AG10803 (cell line): Measurements from ENCODE around the gene HGF.
A peak's percentile ranks its signal among the peaks of the same experiment; 100 is the strongest.

Source experiments
- DNase-seq: peaks from one replicate; pipeline ENCODE4 v3.0.0; 2010; ENCODE audit warnings: low read depth
- H3K4me3 ChIP-seq: 2 replicates; pipeline ENCODE4 v1.5.1; 2011; ENCODE audit warnings: mild to moderate bottlenecking, low read length, control low read depth
- CTCF ChIP-seq: conservative IDR thresholded peaks from 2 replicates; pipeline ENCODE4 v1.5.1; 2011; ENCODE audit warnings: mild to moderate bottlenecking, low read length, control low read depth, inconsistent platforms

HGF gene

GRCh38 chr7:81674431-81674830 lies 95.4 kb downstream of the HGF start:
- no peak for TF ChIP-seq CTCF
- H3K4me3 ChIP-seq = no peak overlapping the region

GRCh38 chr7:81672872-81673271 lies 97.0 kb downstream of the HGF start:
- no peak for TF ChIP-seq CTCF
- DNase-seq = no peak
- no peak overlapping the region for H3K4me3 ChIP-seq

More at GRCh38 chr7:81674431-81674830, 95.4 kb downstream of the HGF start:
- no peak for DNase-seq

- no peak for TF ChIP-seq CTCF
- no peak overlapping the region for H3K4me3 ChIP-seq
- DNase-seq = no peak
Observed at GRCh38 chr7:81669476-81670105, 100.3 kb downstream of the HGF start.

- no peak overlapping the region for H3K4me3 ChIP-seq
- no peak for TF ChIP-seq CTCF
- no peak for DNase-seq
Observed at GRCh38 chr7:81666209-81666608, 103.6 kb downstream of the HGF start.

GRCh38 chr7:81665236-81665635 lies 104.6 kb downstream of the HGF start:
- no peak overlapping the region for H3K4me3 ChIP-seq
- no peak for DNase-seq
- TF ChIP-seq CTCF = no peak

- TF ChIP-seq CTCF = no peak
- DNase-seq = no peak
- no peak overlapping the region for H3K4me3 ChIP-seq
Observed at GRCh38 chr7:81664304-81664703, 105.5 kb downstream of the HGF start.

- no peak overlapping the region for H3K4me3 ChIP-seq
- no peak for TF ChIP-seq CTCF
- peak; percentile 50 for DNase-seq
Observed at GRCh38 chr7:81662531-81662930, 107.3 kb downstream of the HGF start.
